HG03565 (cell line): Measurements from ENCODE around the gene PAX3.
"Not testable (repeated sequence)": the region's sequence is repeated elsewhere in the genome, so short reads cannot be mapped to it uniquely, and the experiment has no call there.

ENCODE experiments used
- ATAC-seq: cut with Tn5 transposase; IDR thresholded peaks from one replicate; pipeline ENCODE4 v1.9.1; 2021; ENCODE audit warnings: mild to moderate bottlenecking, moderate library complexity; ENCODE audit not compliant: unreplicated experiment

The PAX3 gene

DNA sequence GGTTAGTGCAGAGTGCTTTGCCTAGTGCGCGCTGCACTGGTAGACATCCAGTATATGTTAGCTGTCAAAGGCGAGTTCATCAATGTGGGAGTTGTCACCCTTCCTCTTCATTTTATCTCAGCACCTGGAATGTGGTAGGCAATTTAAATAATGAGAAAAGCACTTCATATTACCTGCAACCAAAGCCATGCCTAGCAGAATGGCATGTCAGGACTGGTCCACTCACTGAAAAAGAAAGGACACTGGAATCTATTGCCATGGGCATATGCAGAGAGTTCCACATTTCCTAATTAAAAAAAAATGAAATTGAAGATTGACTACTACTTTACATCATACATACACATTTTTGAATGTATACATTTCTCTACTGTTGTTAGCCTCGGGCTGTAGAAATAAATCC, 139.6 kb downstream of the PAX3 start:
- no peak for ATAC-seq

DNA sequence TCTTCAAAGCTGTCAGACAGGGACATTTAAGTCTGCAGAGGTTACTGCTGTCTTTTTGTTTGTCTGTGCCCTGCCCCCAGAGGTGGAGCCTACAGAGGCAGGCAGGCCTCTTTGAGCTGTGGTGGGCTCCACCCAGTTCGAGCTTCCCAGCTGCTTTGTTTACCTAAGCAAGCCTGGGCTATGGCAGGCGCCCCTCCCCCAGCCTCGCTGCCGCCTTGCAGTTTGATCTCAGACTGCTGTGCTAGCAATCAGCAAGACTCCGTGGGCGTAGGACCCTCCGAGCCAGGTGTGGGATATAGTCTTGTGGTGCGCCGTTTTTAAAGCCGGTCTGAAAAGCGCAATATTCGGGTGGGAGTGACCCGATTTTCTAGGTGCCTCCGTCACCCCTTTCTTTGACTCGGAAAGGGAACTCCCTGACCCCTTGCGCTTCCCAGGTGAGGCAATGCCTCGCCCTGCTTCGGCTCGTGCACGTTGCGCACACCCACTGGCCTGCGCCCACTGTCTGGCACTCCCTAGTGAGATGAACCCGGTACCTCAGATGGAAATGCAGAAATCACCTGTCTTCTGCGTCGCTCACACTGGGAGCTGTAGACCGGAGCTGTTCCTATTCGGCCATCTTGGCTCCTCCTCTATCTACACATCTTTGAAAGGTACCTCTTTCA, 143.7 kb downstream of the PAX3 start:
- not testable (repeated sequence) for ATAC-seq
